ENCODE data around the gene CMTM5.

CMTM5 gene, protein sequence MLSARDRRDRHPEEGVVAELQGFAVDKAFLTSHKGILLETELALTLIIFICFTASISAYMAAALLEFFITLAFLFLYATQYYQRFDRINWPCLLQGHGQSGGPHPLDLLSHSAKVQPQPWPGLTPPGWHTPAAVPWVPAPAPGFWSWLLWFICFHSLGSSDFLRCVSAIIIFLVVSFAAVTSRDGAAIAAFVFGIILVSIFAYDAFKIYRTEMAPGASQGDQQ

DNA sequence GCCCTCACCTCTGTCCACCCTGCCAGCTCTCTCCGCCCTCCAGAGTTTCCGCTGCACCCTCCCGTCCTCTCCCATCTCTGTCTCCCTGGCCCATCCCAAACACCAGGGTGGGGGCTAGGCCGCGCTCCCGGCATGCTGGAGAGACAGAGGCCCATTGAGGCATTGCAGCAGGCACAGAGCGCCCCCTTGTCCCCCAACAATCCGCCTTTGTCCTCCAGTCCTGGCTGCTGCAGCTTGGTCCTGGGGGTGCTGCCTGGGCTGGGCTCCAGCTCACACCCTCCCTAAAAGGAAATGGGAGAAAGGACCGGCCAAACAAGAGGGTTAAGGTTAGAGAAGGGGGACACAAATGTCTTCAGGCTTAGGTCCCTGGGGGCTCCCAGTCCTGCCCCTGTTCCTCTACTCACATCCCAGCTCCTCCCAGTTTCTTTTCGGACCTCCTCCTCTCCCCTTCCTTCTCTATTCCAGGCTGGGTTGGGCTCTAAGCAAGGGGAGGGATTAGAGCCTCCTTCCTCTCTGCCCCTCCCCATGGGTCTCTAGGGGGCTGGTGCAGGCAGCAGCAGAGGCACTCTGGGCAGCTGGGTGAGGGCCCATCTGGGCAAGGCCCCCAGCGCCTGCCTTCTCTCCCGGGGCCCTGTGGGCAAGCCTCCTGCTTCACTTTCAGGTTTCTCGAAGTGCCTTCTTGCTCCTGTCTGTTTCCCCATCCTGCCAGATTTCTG lies at the start of gene CMTM5:
Gene CMTM5 (plus strand): TSS at position 565 of the 716 bp plus-strand sequence. CDS start 206 bp downstream, outside the sequence.
- Histone ChIP-seq H3K27ac (no peak within 1 kb of the TSS), H3K36me3 (no peaks in the 10 kb centered on the region), H3K9me3 (no peaks in the 10 kb centered on the region), H3K27me3 (peaks cover 6% of the 10 kb centered on the region), H3K4me1 (ENCODE audit: control insufficient read depth in 1 of 2, insufficient read depth in 1 of 2, low read depth in 1 of 2, low read length in 1 of 2) (no peaks in the 10 kb centered on the region), H3K4me3 (ENCODE audit: low read depth in 1 of 2, low read length in 1 of 2) (no peak within 1 kb of the TSS)
- TF ChIP-seq, protein P1, sequence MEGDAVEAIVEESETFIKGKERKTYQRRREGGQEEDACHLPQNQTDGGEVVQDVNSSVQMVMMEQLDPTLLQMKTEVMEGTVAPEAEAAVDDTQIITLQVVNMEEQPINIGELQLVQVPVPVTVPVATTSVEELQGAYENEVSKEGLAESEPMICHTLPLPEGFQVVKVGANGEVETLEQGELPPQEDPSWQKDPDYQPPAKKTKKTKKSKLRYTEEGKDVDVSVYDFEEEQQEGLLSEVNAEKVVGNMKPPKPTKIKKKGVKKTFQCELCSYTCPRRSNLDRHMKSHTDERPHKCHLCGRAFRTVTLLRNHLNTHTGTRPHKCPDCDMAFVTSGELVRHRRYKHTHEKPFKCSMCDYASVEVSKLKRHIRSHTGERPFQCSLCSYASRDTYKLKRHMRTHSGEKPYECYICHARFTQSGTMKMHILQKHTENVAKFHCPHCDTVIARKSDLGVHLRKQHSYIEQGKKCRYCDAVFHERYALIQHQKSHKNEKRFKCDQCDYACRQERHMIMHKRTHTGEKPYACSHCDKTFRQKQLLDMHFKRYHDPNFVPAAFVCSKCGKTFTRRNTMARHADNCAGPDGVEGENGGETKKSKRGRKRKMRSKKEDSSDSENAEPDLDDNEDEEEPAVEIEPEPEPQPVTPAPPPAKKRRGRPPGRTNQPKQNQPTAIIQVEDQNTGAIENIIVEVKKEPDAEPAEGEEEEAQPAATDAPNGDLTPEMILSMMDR (IDR thresholded peaks at IDR 0.05), result no peak

DNA sequence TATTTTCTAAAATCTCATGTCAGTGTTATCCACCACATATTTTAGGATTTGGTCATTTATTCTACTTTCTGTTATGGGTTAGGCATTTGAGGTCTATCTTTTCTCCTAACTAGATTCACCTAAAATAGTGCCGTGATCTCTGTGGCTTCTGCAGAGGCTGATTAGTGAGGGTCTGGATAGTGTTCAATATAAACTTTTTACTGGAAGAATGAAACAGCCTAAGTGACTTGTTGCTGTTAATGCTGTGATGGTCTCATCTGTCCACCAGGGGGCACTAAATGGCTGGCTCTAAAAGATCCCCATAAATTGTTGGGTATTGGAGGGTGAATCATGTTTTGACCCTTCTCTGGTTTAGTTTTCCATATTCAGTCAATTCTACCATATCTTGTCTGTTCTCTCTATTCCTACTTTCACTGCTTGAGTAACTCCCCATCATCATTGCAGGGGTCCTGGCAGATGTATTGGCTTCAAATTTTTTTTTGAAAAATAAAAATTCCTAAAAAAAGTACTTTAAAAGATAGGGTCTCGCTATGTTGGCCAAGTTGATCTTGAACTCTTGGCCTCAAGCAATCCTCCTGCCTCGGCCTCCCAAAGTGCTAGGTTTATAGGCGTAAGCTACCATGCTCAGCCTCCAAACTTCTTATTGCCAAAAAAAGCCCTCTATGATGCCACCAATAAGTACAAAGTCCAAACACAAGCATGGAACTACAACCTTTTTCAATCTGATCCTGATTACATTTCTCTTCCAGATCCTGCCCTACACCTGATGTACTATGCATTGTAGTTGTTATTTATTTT lies 48.7 kb upstream of the CMTM5 start:
- no peaks in the 10 kb centered on the region for H3K9me3 ChIP-seq
- no peak overlapping the region for H3K4me3 ChIP-seq (ENCODE audit: low read depth in 1 of 2, low read length in 1 of 2)
- H3K27me3 ChIP-seq, result peaks cover 7% of the 10 kb centered on the region
- H3K27ac ChIP-seq, result no peak overlapping the region
- TF ChIP-seq, protein P1 (IDR thresholded peaks at IDR 0.05), result peak; percentile 91
- H3K36me3 ChIP-seq, result peaks cover 32% of the 10 kb centered on the region
- H3K4me1 ChIP-seq (ENCODE audit: control insufficient read depth in 1 of 2, insufficient read depth in 1 of 2, low read depth in 1 of 2, low read length in 1 of 2), result peaks cover under 1 to 2% of the 10 kb centered on the region in 2 experiments

- no peak overlapping the region for H3K4me3 ChIP-seq (ENCODE audit: low read depth in 1 of 2, low read length in 1 of 2)
- no peaks in the 10 kb centered on the region for H3K36me3 ChIP-seq
- H3K27me3 ChIP-seq, result peaks cover 29% of the 10 kb centered on the region
- H3K27ac ChIP-seq, result no peak overlapping the region
- TF ChIP-seq, protein P1 (IDR thresholded peaks at IDR 0.05), result no peak
- H3K4me1 ChIP-seq (ENCODE audit: control insufficient read depth in 1 of 2, insufficient read depth in 1 of 2, low read depth in 1 of 2, low read length in 1 of 2), result no peaks in the 10 kb centered on the region
- H3K9me3 ChIP-seq, result no peaks in the 10 kb centered on the region
Measured at GRCh38 chr14:23335623-23336022, 41.2 kb upstream of the CMTM5 start.

- TF ChIP-seq, protein P1 (IDR thresholded peaks at IDR 0.05), result no peak
- H3K27me3 ChIP-seq, result peaks cover 21% of the 10 kb centered on the region
- no peaks in the 10 kb centered on the region for H3K36me3 ChIP-seq
- no peaks in the 10 kb centered on the region for H3K4me1 ChIP-seq (ENCODE audit: control insufficient read depth in 1 of 2, insufficient read depth in 1 of 2, low read depth in 1 of 2, low read length in 1 of 2)
- no peak overlapping the region for H3K4me3 ChIP-seq (ENCODE audit: low read depth in 1 of 2, low read length in 1 of 2)
- no peak overlapping the region for H3K27ac ChIP-seq
- no peaks in the 10 kb centered on the region for H3K9me3 ChIP-seq
Measured at GRCh38 chr14:23339506-23340268, 37.2 kb upstream of the CMTM5 start.

DNA sequence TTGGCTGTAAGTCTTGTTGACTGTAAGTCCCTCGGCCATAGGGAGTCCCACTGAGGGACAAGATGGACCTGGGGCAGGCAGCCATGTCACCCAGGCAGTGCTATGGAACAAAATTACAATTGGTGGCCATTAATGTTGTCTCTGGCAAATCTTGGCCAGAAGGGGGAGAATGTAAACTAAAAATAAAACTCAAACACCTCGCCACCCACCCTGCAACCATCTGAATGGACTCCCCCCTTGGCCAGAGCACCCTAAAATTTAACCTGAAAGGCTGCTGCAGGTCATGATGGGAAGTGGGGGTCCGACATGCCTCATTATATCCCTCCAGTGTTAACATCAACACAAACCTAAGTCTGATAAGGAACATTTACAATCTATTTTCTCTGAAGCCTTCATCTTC lies 32.4 kb upstream of the CMTM5 start:
- Histone ChIP-seq H3K9me3 (no peaks in the 10 kb centered on the region), H3K27ac (no peak overlapping the region), H3K4me3 (ENCODE audit: low read depth in 1 of 2, low read length in 1 of 2) (no peak overlapping the region), H3K36me3 (no peaks in the 10 kb centered on the region), H3K27me3 (peaks cover 20% of the 10 kb centered on the region), H3K4me1 (ENCODE audit: control insufficient read depth in 1 of 2, insufficient read depth in 1 of 2, low read depth in 1 of 2, low read length in 1 of 2) (no peaks in the 10 kb centered on the region)
- TF ChIP-seq, protein P1 (IDR thresholded peaks at IDR 0.05), result no peak
